BJ (cell line): ENCODE measurements around the gene RRM2. TPM values are rescaled to one million over a fixed set of nuclear protein-coding genes. Genes with fewer than 3 reads are reported as not detected.
A peak's percentile ranks its signal among the peaks of the same experiment; 100 is the strongest.

Experiments used
- CTCF ChIA-PET: fragments of 350-600 bp; formaldehyde crosslinking; extraction: SDS; loops from one replicate; lab custom pipeline; 2021; ENCODE audit warnings: antibody characterized with exemption, inconsistent platforms; lab: Yijun Ruan, JAX
- POLR2A ChIA-PET: fragments of 300-600 bp; sonication (Branson Sonifier 250); formaldehyde crosslinking; extraction: SDS; loops from one replicate; lab custom pipeline; 2021; ENCODE audit warnings: antibody characterized with exemption; lab: Charles Lee
- DNase-seq: peaks from one replicate; pipeline ENCODE4 v3.0.0-alpha.2; 2011; ENCODE audit warnings: low read depth
- H3K27me3 ChIP-seq: 2 replicates; pipeline ENCODE4 v1.6.0; 2011; ENCODE audit warnings: low read length; ENCODE audit not compliant: control insufficient read depth, insufficient read depth
- H3K36me3 ChIP-seq: 2 replicates; pipeline ENCODE4 v1.5.1; 2011; ENCODE audit warnings: low read length; ENCODE audit not compliant: control insufficient read depth, insufficient read depth
- H3K4me3 ChIP-seq: 2 replicates; pipeline ENCODE4 v1.5.1; 2011; ENCODE audit warnings: low read depth, mild to moderate bottlenecking, control low read depth, low read length
- polyA plus RNA-seq: library from polyadenylated mRNA; depleted of rRNA; stranded (reverse); fragments of >200 nt; gene quantifications from 2 replicates; pipeline ENCODE4 v1.2.3, GENCODE V29; 2011
- TF ChIP-seq, protein P1 (sequence below): IDR thresholded peaks from 2 replicates; pipeline ENCODE4 v1.5.1; 2011; ENCODE audit warnings: low read depth, mild to moderate bottlenecking, control low read depth, inconsistent platforms, low read length, moderate library complexity; ENCODE audit not compliant: insufficient read depth

The RRM2 gene
- polyA plus RNA-seq, 1 experiment: 23.5 TPM

DNA sequence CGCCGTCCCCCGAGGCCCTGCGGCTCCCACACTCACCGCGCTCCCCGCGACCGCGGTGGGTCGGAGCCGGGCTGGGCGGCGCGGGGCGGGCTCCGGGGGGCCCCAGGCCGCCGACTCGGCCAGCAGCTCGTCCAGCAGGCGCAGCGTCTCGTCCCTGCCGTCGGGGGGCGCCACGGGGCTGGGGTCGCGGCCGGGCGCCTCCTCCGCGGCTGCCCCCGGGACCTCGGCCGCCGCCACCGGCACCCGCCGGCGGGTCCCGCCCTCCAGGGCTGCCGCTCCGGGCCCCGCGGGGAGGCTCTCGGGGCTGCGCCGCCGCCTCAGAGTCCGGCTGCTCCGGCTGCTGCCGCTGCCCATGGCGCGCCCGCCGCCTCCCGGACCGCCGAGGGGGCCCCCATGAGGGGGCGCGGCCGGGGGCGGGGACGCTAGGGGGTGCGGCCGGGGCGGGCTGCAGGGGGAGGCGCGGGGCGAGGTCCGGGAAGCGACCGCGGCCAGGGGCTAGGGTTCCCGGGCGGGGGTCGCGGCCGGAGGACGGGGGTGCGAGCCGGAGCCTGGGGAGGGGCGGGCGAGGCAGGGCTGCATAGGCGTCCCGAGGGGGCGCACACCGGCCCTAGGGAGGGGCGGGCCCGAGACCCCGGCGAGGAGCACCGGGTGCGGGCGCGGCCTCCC lies 42.5 kb upstream of the RRM2 start, which contains the start of gene CYS1:
TSS of gene CYS1 (minus strand) at position 542 of the 666 bp plus-strand sequence. CDS start at position 354, 188 bp downstream.
- CTCF ChIA-PET: interaction anchor here (0.7 to 11.7 kb wide), 9 partner anchors 10 to 580 kb away, joined by 3 to 101 read pairs (median 4); no protein-coding TSS in a partner anchor
- POLR2A ChIA-PET: no interaction called here
- TF ChIP-seq, protein P1, sequence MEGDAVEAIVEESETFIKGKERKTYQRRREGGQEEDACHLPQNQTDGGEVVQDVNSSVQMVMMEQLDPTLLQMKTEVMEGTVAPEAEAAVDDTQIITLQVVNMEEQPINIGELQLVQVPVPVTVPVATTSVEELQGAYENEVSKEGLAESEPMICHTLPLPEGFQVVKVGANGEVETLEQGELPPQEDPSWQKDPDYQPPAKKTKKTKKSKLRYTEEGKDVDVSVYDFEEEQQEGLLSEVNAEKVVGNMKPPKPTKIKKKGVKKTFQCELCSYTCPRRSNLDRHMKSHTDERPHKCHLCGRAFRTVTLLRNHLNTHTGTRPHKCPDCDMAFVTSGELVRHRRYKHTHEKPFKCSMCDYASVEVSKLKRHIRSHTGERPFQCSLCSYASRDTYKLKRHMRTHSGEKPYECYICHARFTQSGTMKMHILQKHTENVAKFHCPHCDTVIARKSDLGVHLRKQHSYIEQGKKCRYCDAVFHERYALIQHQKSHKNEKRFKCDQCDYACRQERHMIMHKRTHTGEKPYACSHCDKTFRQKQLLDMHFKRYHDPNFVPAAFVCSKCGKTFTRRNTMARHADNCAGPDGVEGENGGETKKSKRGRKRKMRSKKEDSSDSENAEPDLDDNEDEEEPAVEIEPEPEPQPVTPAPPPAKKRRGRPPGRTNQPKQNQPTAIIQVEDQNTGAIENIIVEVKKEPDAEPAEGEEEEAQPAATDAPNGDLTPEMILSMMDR: 0 out of 2 replicates have a peak, but pooled peaks have one; percentile 7
- no peak for DNase-seq
- peaks cover 18% of the 10 kb centered on the region for H3K27me3 ChIP-seq
- no peaks in the 10 kb centered on the region for H3K36me3 ChIP-seq
- peak within 1 kb of the TSS; percentile 44 for H3K4me3 ChIP-seq

DNA sequence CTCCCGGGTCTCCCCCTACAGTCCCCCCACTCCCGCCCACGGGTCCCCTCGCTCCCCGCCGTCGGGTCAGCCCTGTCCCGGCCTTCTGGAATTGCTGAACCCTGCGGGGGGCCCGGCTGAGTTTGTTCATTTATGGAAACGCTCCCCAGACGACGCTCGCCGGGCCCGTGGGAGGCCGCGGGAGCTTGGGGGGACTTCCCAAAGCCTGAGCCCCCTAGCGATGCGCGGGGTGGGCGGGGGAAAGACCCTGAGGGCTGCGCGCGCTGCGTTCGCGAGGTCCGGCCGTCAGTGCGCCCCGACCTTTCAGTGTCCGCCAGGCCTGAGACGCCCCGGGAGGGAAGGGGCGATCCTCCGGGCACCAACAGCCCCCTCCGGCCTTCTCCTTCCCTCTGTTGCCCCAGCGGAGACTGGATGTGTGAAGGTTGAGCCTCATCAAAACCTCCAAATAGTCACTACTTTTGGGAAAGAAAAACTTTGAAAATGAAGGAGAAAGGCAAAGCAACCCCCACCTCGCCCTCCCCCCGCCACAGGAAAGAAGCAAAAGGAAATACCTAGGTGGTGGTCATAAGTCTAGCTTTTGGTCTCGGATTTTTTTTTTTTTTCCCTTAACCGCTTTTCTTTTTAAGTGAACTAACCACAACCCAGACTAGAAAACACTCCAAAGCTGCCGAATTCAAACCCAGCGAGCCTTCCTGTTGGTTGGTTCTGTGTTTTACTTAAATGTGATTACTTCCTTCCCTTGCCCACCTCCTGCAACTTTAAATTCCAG lies 41.8 kb upstream of the RRM2 start:
- Histone ChIP-seq H3K36me3 (no peaks in the 10 kb centered on the region), H3K4me3 (peak overlapping the region; percentile 44), H3K27me3 (peaks cover 23% of the 10 kb centered on the region)
- ChIA-PET POLR2A (interaction anchor here (0.7 kb wide), 1 partner anchor 352 kb away, joined by 12 read pairs; no protein-coding TSS in a partner anchor), CTCF (interaction anchor here (0.6 to 11.7 kb wide), 6 partner anchors 8 to 579 kb away, joined by 3 to 101 read pairs (median 4); no protein-coding TSS in a partner anchor)
- DNase-seq: no peak
- TF ChIP-seq, protein P1: no peak

DNA sequence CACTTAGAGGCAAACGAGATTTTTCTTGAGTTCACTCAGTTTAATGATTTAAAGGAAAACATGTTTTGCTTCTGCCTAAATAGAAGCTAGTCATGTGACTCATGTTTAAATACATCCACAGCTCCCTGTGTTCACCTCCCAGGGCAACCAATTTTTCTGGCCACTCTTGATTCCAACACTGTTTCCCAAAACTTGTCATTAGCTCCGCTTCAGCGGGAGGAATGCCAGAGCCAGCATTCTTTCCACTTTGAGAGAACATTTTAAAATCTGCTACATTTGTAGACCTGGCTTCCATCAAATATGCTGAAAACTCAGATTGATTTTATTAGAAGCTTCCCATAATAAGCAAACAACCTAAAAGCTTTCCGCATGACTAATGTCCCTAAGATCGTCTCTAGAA lies 39.5 kb upstream of the RRM2 start:
- Histone ChIP-seq H3K27me3 (peaks cover 25% of the 10 kb centered on the region), H3K4me3 (no peak overlapping the region)

DNA sequence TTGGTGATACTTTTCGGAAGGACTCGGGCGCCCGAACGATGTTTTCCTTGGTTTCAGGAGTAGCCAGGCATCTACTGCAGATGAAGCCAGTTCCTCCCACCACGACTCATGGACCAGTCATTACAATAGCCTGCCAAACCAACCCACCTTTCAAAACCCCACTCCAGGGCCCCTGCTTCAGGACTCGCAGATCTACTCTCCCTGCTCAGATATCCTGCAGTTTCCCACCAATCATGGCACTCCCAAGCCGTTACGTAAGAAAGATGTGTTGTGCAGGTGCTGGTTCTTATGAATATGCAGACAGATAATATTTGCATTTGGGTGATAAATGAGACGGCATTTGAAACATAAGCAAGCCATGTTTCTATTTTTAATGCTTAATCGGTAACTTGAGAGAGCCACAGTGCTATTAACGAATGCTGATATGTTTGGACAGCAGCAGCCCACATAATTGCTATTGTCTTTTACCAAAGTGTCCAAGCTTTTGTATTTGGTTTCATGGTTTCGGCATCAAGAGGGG lies 38.8 kb upstream of the RRM2 start:
- TF ChIP-seq, protein P1: no peak
- DNase-seq: no peak
- H3K27me3 ChIP-seq: peaks cover 25% of the 10 kb centered on the region
- H3K4me3 ChIP-seq: no peak overlapping the region
- POLR2A ChIA-PET: no interaction called here
- CTCF ChIA-PET: interaction anchor here (0.9 to 11.7 kb wide), 5 partner anchors 11 to 576 kb away, joined by 3 to 101 read pairs (median 4); no protein-coding TSS in a partner anchor
- H3K36me3 ChIP-seq: no peaks in the 10 kb centered on the region

More for the DNA sequence above, 39.5 kb upstream of the RRM2 start:
- ChIA-PET CTCF (interaction anchor here (0.9 to 11.7 kb wide), 5 partner anchors 10 to 577 kb away, joined by 3 to 101 read pairs (median 4); no protein-coding TSS in a partner anchor), POLR2A (no interaction called here)
- DNase-seq: peak; percentile 25
- TF ChIP-seq, protein P1: no peak
- no peaks in the 10 kb centered on the region for H3K36me3 ChIP-seq
